HG02981 (cell line): ENCODE measurements around the gene IQCN.
"Not testable (repeated sequence)": the region's sequence is repeated elsewhere in the genome, so short reads cannot be mapped to it uniquely, and the experiment has no call there.

ENCODE experiments used
- ATAC-seq: cut with Tn5 transposase; IDR thresholded peaks from one replicate; pipeline ENCODE4 v1.9.1; 2021; ENCODE audit warnings: mild to moderate bottlenecking, moderate library complexity; ENCODE audit not compliant: unreplicated experiment

The IQCN gene

GRCh38 chr19:18219911-18220631, 54.2 kb downstream of the IQCN start:
- no peak for ATAC-seq

GRCh38 chr19:18218600-18218999, 55.7 kb downstream of the IQCN start:
- no peak for ATAC-seq

- ATAC-seq: no peak
These were observed 56.1 kb downstream of the IQCN start for GRCh38 chr19:18218159-18218558.

- no peak for ATAC-seq
These were observed 57.5 kb downstream of the IQCN start for GRCh38 chr19:18216789-18217188.

GRCh38 chr19:18214779-18215433, 59.3 kb downstream of the IQCN start:
- no peak for ATAC-seq

GRCh38 chr19:18211683-18212082, 62.6 kb downstream of the IQCN start:
- no peak for ATAC-seq

- not testable (repeated sequence) for ATAC-seq
These were observed 64.3 kb downstream of the IQCN start for GRCh38 chr19:18209912-18210311.

- ATAC-seq: no peak
These were observed 65.9 kb downstream of the IQCN start for GRCh38 chr19:18208098-18208951.
